ENCODE data around the gene GDPD3. TPM values are rescaled to one million over a fixed set of nuclear protein-coding genes. Genes with fewer than 3 reads are reported as not detected.

The GDPD3 gene
- 10 to 100 TPM; 11.8 to 13.2 TPM for total RNA-seq

- CTCF ChIA-PET: interaction anchor here (0.8 to 4.8 kb wide), 11 partner anchors 10 to 73 kb away, joined by 3 to 32 read pairs (median 11); partner anchors contain the start of genes MAPK3, TBX6 and YPEL3
- Mint-ChIP-seq H3K36me3 (ENCODE audit: low read depth) (peaks cover 11% of the 10 kb centered on the region), H3K27me3 (no peaks in the 10 kb centered on the region), H3K4me1 (peaks cover 10% of the 10 kb centered on the region), H3K4me3 (no peak within 1 kb of the TSS), H3K9me3 (no peaks in the 10 kb centered on the region), H3K27ac (peak within 1 kb of the TSS; percentile 36)
- POLR2A ChIA-PET: interaction anchor here (0.6 kb wide), 1 partner anchor 9 kb away, joined by 3 read pairs; no protein-coding TSS in a partner anchor
- DNase-seq: no peak
These were observed at the start of gene GDPD3 for GRCh38 chr16:30113031-30113710. Gene GDPD3 (minus strand): TSS chr16:30113537. CDS start chr16:30113478, 59 bp downstream.

GRCh38 chr16:30157214-30157613 is 43.9 kb upstream of the GDPD3 start:
- Mint-ChIP-seq H3K36me3 (ENCODE audit: low read depth) (no peaks in the 10 kb centered on the region), H3K9me3 (no peaks in the 10 kb centered on the region), H3K27me3 (peaks cover 2% of the 10 kb centered on the region), H3K27ac (no peak overlapping the region), H3K4me3 (no peak overlapping the region), H3K4me1 (no peaks in the 10 kb centered on the region)
- CTCF ChIA-PET: interaction anchor here (0.5 to 1.0 kb wide), 2 partner anchors 23 to 213 kb away, joined by 3 to 4 read pairs; no protein-coding TSS in a partner anchor
- POLR2A ChIA-PET: no interaction called here
- DNase-seq: no peak

GRCh38 chr16:30155188-30155587 is 41.9 kb upstream of the GDPD3 start:
- no peak overlapping the region for H3K4me3 Mint-ChIP-seq
- CTCF ChIA-PET: interaction anchor here (0.6 to 1.0 kb wide), 4 partner anchors 12 to 793 kb away, joined by 3 to 6 read pairs (median 4); partner anchors contain the start of gene TBX6
- H3K27ac Mint-ChIP-seq: no peak overlapping the region
- H3K4me1 Mint-ChIP-seq: no peaks in the 10 kb centered on the region
- POLR2A ChIA-PET: no interaction called here
- no peak for DNase-seq
- peaks cover 3% of the 10 kb centered on the region for H3K36me3 Mint-ChIP-seq (ENCODE audit: low read depth)
- H3K27me3 Mint-ChIP-seq: peaks cover 2% of the 10 kb centered on the region
- H3K9me3 Mint-ChIP-seq: peaks cover 7% of the 10 kb centered on the region

GRCh38 chr16:30152517-30152916 is 39.2 kb upstream of the GDPD3 start:
- Mint-ChIP-seq H3K4me3 (no peak overlapping the region), H3K9me3 (peaks cover 13% of the 10 kb centered on the region), H3K27me3 (peaks cover 2% of the 10 kb centered on the region), H3K27ac (no peak overlapping the region), H3K4me1 (no peaks in the 10 kb centered on the region), H3K36me3 (ENCODE audit: low read depth) (peaks cover 8% of the 10 kb centered on the region)
- no peak for DNase-seq
- ChIA-PET CTCF (interaction anchor here (0.9 to 1.1 kb wide), 3 partner anchors 9 to 11 kb away, joined by 3 read pairs; no protein-coding TSS in a partner anchor), POLR2A (no interaction called here)

- ChIA-PET CTCF (interaction anchor here (0.5 to 1.5 kb wide), 3 partner anchors 11 to 40 kb away, joined by 3 to 4 read pairs (median 4); no protein-coding TSS in a partner anchor), POLR2A (no interaction called here)
These were observed 37.8 kb upstream of the GDPD3 start for GRCh38 chr16:30151091-30151490.

GRCh38 chr16:30149250-30149930 is 36.1 kb upstream of the GDPD3 start:
- Mint-ChIP-seq H3K27me3 (peaks cover 2% of the 10 kb centered on the region), H3K36me3 (ENCODE audit: low read depth) (peaks cover 8% of the 10 kb centered on the region), H3K4me3 (no peak overlapping the region), H3K9me3 (peaks cover 13% of the 10 kb centered on the region), H3K4me1 (peaks cover 5% of the 10 kb centered on the region), H3K27ac (no peak overlapping the region)
- DNase-seq: no peak
- POLR2A ChIA-PET: no interaction called here
- CTCF ChIA-PET: interaction anchor here (1.0 kb wide), 1 partner anchor 37 kb away, joined by 3 read pairs; no protein-coding TSS in a partner anchor

More at GRCh38 chr16:30151091-30151490, 37.8 kb upstream of the GDPD3 start:
- no peak overlapping the region for H3K27ac Mint-ChIP-seq
- DNase-seq: no peak
- H3K36me3 Mint-ChIP-seq (ENCODE audit: low read depth): peaks cover 8% of the 10 kb centered on the region
- no peak overlapping the region for H3K4me3 Mint-ChIP-seq
- H3K9me3 Mint-ChIP-seq: peaks cover 13% of the 10 kb centered on the region
- H3K4me1 Mint-ChIP-seq: no peaks in the 10 kb centered on the region
- H3K27me3 Mint-ChIP-seq: peaks cover 2% of the 10 kb centered on the region

GRCh38 chr16:30147843-30148510 is 34.6 kb upstream of the GDPD3 start:
- Mint-ChIP-seq H3K4me3 (no peak overlapping the region), H3K9me3 (peaks cover 13% of the 10 kb centered on the region), H3K27me3 (no peaks in the 10 kb centered on the region), H3K4me1 (peaks cover 10% of the 10 kb centered on the region), H3K27ac (no peak overlapping the region), H3K36me3 (ENCODE audit: low read depth) (peaks cover 8% of the 10 kb centered on the region)
- POLR2A ChIA-PET: no interaction called here
- DNase-seq: no peak
- CTCF ChIA-PET: interaction anchor here (1.0 to 1.7 kb wide), 3 partner anchors 12 to 56 kb away, joined by 3 to 5 read pairs (median 3); partner anchors contain the start of gene TBX6

GRCh38 chr16:30145657-30146056 is 32.3 kb upstream of the GDPD3 start:
- CTCF ChIA-PET: no interaction called here
- DNase-seq: no peak
- POLR2A ChIA-PET: no interaction called here
- peaks cover 5% of the 10 kb centered on the region for H3K36me3 Mint-ChIP-seq (ENCODE audit: low read depth)
- H3K27me3 Mint-ChIP-seq: no peaks in the 10 kb centered on the region
- peaks cover 10% of the 10 kb centered on the region for H3K9me3 Mint-ChIP-seq
- no peak overlapping the region for H3K27ac Mint-ChIP-seq
- H3K4me1 Mint-ChIP-seq: peaks cover 17% of the 10 kb centered on the region
- no peak overlapping the region for H3K4me3 Mint-ChIP-seq

- ChIA-PET CTCF (no interaction called here), POLR2A (no interaction called here)
- Mint-ChIP-seq H3K27ac (no peak overlapping the region), H3K36me3 (ENCODE audit: low read depth) (peaks cover 5% of the 10 kb centered on the region), H3K9me3 (peaks cover 4% of the 10 kb centered on the region), H3K4me3 (no peak overlapping the region), H3K4me1 (peaks cover 19% of the 10 kb centered on the region), H3K27me3 (no peaks in the 10 kb centered on the region)
- no peak for DNase-seq
These were observed 31.6 kb upstream of the GDPD3 start for GRCh38 chr16:30144917-30145316.

GRCh38 chr16:30144017-30144416 is 30.7 kb upstream of the GDPD3 start:
- Mint-ChIP-seq H3K27ac (no peak overlapping the region), H3K4me3 (no peak overlapping the region), H3K27me3 (no peaks in the 10 kb centered on the region), H3K36me3 (ENCODE audit: low read depth) (peaks cover under 1% of the 10 kb centered on the region), H3K9me3 (no peaks in the 10 kb centered on the region), H3K4me1 (peaks cover 26% of the 10 kb centered on the region)
- ChIA-PET CTCF (interaction anchor here (1.6 kb wide), 1 partner anchor 34 kb away, joined by 3 read pairs; no protein-coding TSS in a partner anchor), POLR2A (no interaction called here)
- DNase-seq: no peak

GRCh38 chr16:30143347-30143702 is 30.0 kb upstream of the GDPD3 start:
- Mint-ChIP-seq H3K4me1 (peaks cover 27% of the 10 kb centered on the region), H3K9me3 (no peaks in the 10 kb centered on the region), H3K36me3 (ENCODE audit: low read depth) (no peaks in the 10 kb centered on the region), H3K4me3 (no peak overlapping the region), H3K27ac (no peak overlapping the region), H3K27me3 (no peaks in the 10 kb centered on the region)
- no peak for DNase-seq
- ChIA-PET CTCF (interaction anchor here (0.6 to 2.0 kb wide), 15 partner anchors 9 to 392 kb away, joined by 3 to 7 read pairs (median 4); partner anchors contain the start of genes CORO1A, GDPD3, TBX6 and ZNF747), POLR2A (interaction anchor here (1.0 kb wide), 1 partner anchor 44 kb away, joined by 4 read pairs; no protein-coding TSS in a partner anchor)

GRCh38 chr16:30142672-30143346 is 29.5 kb upstream of the GDPD3 start:
- DNase-seq: peak; percentile 39
- CTCF ChIA-PET: interaction anchor here (0.6 to 2.0 kb wide), 16 partner anchors 10 to 392 kb away, joined by 3 to 7 read pairs (median 4); partner anchors contain the start of genes CORO1A, GDPD3, TBX6 and ZNF747
- no peak overlapping the region for H3K27ac Mint-ChIP-seq
- H3K4me3 Mint-ChIP-seq: no peak overlapping the region
- no peaks in the 10 kb centered on the region for H3K9me3 Mint-ChIP-seq
- no peaks in the 10 kb centered on the region for H3K36me3 Mint-ChIP-seq (ENCODE audit: low read depth)
- peaks cover 27% of the 10 kb centered on the region for H3K4me1 Mint-ChIP-seq
- POLR2A ChIA-PET: interaction anchor here (1.0 kb wide), 1 partner anchor 45 kb away, joined by 4 read pairs; no protein-coding TSS in a partner anchor
- no peaks in the 10 kb centered on the region for H3K27me3 Mint-ChIP-seq

Measured in activated CD4-positive, alpha-beta T cell treated with anti-CD3 and anti-CD28 coated beads, Interleukin-2, amount 10 ng/mL, durations not matched to agents 7 days and 5 days (primary cell).